Sigmoid colon (tissue), 4 donors: ENCODE data around the gene NOC2L.

Source experiments
- EP300 ChIP-seq, 4 donors: sonication (generic); formaldehyde crosslinking; IDR thresholded peaks; one replicate each; pipeline ENCODE4 v1.6.1; 2017; ENCODE audit warnings: antibody characterized with exemption in 4 of 4
- POLR2A ChIP-seq, 2 donors: fragments of 450-650 bp; IDR thresholded peaks; one replicate each; pipeline ENCODE4 v1.6.1; 2016; ENCODE audit warnings: antibody characterized with exemption in 2 of 2, mild to moderate bottlenecking in 2 of 2, moderate library complexity in 2 of 2
- POLR2AphosphoS5 ChIP-seq, 4 donors: sonication (generic); formaldehyde crosslinking; IDR thresholded peaks; one replicate each; pipeline ENCODE4 v1.6.1; 2017; ENCODE audit warnings: antibody characterized with exemption in 4 of 4
- TF ChIP-seq, protein P1 (sequence below), 4 experiments: fragments of 450-650 bp in 3 of 4; fragments of 200-600 bp in 1 of 4; IDR thresholded peaks; one replicate each; pipeline ENCODE4 v1.5.1; 2016 to 2019; ENCODE audit warnings: antibody characterized with exemption in 4 of 4, mild to moderate bottlenecking in 3 of 4, moderate library complexity in 2 of 4

DNA sequence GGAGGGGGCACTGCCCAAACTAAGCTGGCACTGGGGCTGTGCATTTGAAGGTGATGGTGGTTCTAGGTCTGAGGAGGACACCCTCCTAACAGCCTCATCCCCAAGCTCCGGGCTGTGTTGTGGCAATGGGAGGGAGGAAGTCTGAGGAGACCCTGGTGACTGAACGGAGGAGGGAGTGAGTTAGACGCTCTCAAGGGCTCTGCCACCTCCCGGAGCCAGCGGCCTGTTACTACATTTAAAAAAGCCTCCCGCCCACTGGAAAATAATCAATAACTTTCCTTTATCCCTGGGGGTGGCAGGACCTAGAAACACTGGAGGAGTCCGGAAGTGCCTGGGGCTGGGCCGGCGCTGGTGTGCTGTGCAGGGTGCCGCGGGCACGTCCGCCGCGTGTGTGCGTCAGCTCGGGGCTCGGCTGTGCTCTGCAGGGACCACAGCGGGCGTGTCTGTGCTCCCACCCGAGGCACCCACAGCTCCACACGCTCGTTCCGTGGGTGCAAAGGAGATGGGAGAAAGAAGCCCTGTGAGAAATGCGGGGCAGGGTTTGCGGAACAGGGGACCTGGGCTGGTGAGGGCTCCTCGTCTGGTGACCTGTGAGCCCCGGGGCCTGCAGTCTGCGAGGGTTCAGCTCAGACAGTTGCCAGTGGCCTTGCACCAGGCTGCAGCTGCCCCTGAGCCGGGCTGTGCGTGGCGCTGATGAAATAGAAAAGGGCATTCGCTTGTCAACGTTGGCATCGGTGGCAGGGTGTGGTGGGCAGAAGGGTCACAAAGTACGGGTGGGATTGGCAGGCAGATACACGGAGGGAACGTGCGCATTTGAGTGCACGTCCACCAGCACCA lies 30.0 kb downstream of the NOC2L start:
- TF ChIP-seq, protein P1, sequence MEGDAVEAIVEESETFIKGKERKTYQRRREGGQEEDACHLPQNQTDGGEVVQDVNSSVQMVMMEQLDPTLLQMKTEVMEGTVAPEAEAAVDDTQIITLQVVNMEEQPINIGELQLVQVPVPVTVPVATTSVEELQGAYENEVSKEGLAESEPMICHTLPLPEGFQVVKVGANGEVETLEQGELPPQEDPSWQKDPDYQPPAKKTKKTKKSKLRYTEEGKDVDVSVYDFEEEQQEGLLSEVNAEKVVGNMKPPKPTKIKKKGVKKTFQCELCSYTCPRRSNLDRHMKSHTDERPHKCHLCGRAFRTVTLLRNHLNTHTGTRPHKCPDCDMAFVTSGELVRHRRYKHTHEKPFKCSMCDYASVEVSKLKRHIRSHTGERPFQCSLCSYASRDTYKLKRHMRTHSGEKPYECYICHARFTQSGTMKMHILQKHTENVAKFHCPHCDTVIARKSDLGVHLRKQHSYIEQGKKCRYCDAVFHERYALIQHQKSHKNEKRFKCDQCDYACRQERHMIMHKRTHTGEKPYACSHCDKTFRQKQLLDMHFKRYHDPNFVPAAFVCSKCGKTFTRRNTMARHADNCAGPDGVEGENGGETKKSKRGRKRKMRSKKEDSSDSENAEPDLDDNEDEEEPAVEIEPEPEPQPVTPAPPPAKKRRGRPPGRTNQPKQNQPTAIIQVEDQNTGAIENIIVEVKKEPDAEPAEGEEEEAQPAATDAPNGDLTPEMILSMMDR (IDR thresholded peaks at IDR 0.05): no peak
- TF ChIP-seq POLR2A (IDR thresholded peaks at IDR 0.05): no peak
- TF ChIP-seq POLR2AphosphoS5 (IDR thresholded peaks at IDR 0.05): no peak
- TF ChIP-seq EP300 (IDR thresholded peaks at IDR 0.05): no peak
